CD4-positive, alpha-beta T cell treated with Interleukin-17A for 4 hours (primary cell): ENCODE data around the gene STX19.

Experiments
- DNase-seq: peaks from one replicate; pipeline ENCODE4 v3.0.0-alpha.2; 2020; ENCODE audit warnings: mixed read lengths

The STX19 gene

DNA sequence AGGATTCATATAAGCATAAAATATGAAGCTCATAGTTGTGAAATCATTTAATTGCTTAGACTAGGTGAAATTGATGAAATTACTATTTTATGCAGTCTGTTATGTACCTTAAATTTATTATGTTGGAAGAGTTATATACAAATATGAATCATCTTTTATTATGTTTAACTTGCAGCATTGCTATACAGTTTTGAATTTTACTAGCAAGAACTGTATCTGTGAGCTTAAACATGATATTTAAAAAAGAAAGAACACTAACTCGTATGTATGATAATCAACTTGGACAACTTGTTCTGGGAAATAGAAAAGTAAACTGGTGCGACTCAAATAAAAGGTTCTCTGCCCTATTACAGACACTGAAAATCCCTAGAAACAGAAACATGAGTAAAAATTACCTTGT lies 1.8 kb downstream of the STX19 start:
- no peak for DNase-seq

DNA sequence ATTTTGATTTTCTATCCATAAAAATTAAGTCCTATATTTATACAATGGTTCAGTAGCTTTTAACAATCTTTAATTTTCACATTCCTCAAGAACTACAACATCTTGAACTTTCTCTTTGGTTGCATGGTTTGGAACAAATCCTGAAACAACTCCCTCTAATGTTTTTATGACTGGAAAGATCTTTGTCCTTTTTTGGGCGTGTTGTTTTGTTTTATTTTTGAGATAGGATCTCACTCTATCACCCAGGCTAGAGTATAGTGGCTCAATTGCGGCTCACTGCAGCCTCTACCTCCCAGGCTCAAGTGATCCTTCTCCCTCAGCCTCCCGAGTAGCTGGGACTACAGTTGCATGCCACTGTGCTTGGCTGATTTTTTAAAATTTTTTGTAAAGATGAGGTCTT lies 4.0 kb downstream of the STX19 start:
- no peak for DNase-seq

DNA sequence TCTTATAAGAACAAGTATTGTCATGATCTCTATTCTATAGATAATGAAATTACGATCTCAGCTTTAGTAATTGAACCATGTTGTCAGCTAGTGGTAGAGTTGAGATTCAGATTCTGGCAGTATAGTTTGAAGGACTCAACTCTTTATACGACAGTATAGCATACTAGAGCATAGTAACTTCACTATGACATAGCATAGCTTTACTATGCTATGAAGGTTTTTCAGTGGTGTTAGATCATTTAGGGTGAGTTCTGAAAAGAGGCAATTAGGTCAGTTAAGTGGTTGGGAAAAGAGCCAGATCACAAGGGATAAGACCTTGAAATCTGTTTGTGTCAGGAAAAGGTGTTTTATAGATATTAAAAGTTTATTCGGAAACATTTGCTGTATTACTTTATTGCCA lies 8.1 kb downstream of the STX19 start:
- no peak for DNase-seq

DNA sequence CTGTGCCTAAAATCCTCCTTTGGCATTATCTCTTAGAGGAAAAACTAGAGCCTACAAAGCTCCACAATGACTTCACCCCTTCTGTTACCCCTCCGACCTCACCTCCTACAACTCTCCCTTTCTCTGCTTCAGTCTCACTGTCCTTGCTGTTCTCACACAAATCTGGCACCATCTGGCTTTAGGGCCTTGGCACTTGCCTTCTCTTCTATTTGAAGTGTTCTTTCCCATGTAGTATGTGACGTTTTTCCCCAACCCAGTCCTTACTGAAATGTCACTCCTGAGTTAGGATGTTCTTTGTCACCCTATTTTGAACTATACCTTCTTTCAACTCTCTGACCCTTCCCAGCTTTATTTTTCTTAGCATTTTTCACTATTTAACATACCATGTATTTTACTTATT lies 8.7 kb downstream of the STX19 start:
- no peak for DNase-seq

DNA sequence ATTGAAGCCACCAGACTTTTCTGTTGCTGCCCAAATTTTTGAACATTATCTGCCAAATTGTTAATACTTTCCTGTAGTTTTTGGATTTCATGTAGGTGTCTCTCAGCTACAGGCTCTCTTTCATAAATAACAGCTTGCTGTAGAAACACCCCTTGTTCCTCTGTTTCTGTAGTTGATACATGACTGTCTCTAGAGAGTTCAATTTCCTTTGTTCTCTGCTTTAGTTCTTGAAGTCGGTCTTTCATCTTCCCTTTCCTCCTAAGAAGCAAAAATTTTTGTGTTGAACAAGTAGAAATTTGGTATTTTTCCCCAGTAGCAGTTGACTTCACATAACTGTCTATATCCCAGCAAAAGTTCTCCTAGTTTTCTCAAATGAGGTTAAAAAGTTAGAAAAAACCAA lies 13.4 kb downstream of the STX19 start:
- no peak for DNase-seq

DNA sequence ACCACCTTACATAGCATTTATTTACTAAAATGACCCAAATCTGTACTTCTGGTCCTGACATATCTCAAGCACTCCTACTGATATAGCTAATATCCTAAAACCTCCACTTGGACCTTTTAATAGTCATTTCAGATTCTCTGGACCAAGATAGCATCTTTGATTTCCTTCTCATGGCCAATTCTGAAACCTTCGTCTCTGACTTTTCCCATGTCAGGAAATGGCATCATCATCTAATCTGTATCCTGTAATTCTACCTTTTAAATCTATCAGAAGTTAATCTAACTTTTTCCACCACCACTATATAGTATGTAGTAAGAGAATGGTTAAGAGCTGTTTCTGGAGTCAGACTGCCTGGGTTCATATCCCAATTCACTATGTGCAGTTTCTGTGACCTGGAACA lies 16.2 kb downstream of the STX19 start:
- DNase-seq = no peak

DNA sequence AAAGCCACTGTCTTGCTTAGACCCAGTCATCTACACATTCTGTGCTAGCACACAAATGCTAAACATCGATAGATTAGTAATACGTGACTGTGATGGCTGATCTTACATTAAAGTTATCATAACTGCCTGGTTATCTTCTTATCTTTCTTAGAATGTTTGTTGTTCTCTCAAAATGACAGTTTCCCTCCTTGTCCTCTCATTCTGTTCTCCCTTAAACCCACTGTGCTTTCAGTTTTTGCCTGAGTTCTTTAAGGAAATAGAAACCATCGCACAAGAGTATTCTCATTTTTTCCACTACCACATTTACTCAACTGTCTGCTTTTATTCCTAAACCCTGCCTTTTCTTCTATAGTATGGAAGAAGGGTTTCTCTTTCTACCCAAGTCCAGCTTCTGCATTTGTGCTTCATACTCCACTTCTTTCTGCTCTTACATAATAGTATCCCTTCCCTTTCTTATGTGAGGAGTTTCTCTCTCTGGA lies 17.1 kb downstream of the STX19 start:
- no peak for DNase-seq

DNA sequence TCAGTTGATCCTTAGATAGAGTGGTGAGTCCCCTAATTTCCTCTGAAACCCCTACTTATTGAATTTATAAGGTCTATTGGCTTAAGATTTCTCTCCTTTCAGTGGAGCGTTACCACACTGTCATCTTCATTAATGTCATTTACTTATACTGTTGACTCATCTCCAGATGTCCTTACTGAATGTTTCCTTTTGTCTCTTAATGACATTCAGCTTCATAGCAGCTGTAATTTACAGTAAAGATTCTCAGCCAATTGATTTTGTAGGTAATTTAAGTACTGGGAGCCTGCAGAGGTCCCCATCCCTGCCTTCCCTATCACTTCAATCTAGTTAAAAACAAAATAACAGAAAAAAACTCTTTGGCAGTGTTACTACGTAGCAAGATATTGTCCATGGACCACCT lies 18.8 kb downstream of the STX19 start:
- no peak for DNase-seq

DNA sequence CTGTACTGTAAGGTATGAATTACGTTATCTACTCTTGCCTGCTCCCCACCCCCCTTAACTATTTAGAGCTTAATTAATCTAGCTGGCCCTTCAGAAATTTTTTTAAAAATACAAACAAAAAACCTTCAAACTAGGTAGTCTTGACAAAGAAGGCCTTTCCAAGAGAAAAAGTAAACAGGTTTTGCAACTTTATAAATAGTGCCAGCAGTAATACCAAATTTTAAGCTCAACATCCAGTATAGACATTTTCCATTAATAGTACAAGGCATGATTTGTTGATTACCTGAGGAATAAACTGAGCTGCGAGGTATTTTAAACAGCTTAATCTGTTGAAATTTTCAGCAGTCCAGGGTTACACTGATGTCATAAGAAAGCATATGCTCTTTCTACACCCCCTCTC lies 20.1 kb downstream of the STX19 start:
- DNase-seq = no peak

DNA sequence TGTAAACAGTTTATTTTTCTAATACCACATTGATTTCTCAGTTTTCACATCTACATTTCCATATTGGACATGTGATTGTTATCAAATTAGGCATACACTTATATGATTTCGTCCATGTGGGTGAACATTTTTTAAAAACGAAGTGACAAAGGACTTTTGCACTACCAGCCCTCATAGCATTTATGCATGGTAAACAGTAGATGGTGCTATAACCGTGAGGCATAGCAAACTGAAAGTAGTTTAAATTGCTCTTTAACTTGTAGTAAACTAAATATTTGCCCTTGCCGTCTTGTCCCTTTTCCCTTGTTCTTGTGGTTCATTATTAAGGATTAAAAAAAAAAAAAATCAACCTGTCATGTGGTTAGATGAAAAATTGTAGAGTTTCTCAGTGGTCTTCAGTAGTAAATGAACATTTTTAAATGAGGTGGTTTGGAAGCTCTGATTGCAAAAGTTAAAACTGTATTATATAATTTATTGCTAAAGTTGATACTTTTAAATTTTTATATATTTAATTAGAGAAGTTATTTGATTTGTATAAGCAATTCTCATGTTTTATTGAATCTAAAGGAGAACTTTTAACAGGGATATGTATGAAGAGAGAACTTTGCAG lies 24.0 kb downstream of the STX19 start:
- no peak for DNase-seq

DNA sequence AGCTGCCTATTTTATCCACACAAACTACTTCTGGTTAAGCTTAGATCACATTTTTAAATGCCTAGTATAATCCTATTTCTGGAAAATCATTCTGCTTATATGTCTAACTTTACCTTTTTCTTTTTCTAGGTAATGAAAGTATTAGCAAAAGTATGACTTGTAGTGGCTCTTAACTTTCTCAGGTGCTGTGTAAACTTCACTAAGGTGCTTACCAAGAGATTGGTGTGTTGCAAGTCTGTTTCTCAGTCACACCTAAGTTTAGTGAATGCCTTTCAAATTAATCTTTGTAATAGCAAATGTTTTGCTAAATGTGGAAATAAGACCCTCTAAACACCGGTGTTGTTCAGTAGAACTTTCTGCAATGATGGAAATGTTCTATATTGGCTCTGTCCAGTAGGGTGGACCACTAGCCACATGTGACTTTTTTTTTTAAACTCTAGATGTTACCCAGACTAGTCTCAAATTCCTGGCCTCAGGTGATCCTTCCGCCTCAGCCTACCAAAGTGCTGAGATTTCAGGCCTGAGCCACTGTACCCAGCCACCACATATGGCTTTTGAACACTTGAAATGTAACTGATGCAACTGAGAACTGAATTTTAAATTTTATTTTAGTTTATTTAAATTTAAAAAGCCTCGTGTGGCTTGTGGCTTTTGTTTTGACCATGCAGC lies 26.4 kb downstream of the STX19 start:
- DNase-seq = no peak

DNA sequence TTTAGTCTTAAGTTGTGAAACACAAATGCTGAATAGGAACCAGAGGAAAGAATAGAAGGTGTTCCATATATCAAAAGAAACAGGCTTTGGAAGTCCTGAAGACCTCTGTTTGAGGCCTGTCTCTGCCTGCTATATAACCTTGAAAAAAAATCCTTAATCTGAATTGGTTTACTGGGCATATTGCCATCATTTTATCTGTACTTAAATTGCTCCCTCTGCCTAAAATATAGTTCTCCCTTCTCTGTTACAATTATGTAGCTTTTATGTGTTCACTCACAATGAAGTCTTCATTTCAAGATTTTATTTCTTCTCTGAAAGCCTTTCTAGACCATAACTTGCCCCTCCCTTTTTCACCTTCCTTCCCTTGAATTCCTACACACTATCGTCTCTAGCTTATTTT lies 27.2 kb downstream of the STX19 start:
- DNase-seq = no peak

DNA sequence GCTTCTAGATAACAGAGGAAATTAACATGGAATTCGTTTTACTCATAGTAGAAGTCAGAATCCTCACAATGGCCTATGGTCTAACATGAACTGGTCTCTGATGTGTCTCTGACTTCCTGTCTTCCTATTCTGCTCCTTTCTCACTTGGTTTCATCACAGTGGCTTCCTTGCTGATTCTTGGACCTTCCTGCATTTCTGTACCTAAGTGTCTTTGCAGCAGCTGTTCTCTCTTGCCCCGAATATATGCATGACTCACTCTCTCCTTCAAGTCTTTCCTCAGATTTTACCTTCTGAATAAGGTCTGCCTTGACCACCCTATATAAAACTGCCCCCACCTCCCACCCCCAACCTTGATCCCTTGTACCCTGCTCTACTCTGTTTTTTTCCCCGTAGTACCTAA lies 34.3 kb downstream of the STX19 start:
- no peak for DNase-seq

DNA sequence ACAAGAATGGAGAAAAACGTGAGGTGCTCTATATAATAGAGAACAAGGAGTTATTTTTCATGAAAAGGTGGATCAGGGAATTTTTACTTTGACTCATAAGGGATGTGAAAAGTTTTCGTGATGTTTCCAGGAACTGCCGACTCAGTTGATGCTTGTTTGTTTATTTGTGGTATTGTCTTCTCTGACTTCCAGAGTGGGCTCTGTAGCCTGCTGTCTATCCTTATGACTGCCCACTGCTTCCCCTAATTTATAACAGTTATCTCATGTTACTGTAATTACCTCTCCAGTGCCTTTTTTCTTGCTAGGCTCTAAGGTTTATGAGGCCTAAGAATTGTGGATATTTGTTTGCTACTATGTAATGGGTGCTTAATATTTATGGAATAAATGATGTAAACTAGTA lies 36.2 kb downstream of the STX19 start:
- no peak for DNase-seq

DNA sequence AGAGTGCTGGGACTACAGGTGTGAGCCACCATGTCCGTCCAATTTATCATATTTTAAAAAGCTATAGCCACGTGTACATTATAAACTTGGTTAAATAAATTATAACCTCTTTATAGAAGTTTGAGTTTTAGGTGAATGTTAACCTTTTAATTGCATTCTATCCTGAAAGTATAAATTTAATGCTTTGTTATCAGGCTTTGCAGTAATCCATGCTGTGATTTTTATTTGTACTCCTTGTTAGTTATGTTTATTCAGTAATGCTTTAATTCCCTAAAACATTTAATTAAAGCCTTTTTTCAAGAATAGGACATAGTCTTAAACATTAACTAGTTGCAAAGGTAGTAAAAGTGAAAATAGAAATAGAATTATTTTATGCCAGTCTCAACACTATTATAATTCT lies 36.8 kb downstream of the STX19 start:
- no peak for DNase-seq

DNA sequence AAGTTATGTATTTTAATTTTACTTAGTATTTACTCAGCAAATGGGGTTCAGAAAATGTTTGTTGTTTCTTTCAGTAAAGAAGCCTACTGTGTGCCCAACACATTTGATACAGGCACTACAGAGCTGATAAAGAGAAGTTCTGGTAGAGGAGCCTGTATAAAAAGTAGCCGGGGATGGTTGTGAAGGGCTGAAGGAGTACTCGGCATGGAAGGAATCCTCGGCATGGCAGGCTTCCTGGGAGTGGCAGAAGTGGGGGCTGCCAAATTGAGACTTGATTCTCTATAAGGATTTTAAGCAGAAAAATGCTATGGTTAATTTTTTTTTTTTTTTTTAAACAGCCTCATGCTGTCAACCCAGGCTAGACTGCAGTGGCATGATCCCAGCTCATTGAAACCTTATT lies 39.2 kb downstream of the STX19 start:
- no peak for DNase-seq

DNA sequence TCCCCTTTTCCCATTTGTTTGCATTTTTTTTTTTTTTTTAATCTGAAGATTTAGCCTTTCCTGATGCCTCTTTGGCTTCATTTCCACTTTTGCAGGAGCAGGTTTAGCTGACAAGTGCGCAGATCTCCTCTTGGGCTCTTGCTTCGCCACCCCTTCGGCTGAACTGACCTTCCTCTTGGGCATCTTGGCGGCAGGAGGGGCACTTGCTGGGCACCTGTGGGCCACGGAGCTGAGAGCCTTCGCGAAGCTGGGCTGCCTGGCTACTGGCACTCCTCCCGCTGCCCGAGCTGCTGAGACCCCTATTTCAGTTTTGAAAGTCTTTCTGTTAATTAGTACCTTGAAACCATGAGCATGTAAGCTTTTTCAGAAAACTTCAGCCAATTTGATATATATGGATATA lies 39.6 kb downstream of the STX19 start:
- no peak for DNase-seq

DNA sequence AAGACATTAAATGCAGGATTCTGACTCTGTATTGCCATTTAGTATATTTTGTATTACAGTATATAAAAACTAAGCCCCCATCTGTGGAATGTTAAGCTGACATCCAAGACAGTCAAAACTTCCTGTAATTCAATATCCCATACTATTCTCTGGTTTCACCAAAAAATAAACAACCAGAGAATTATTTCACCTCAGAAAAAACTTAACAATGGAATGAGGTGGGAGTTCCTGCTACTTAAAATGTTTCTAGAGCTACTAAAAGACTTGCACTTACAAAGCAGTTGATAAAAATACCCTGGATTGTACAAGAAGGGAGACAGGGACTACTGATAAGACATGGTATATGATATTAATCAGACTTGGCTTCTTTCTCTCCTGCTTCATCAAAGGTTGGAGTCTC lies 40.1 kb downstream of the STX19 start:
- DNase-seq = no peak

DNA sequence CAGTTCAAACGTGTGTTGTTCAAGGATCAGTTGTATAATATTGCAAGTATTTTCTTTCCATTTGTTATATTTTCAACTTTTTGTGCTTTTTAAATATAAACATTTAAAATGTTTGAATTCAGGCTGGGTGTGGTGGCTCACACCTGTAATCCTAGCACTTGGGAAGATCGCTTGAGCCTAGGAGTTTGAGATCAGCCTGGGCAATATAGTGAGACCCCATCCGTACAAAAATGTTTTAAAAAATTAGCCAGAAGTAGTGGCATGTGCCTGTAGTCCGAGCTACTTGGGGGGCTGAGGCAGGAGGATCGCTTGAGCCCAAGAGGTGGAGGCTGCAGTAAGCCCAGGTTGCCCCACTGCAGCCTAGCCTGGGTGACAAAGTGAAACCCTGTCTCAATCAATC lies 43.8 kb downstream of the STX19 start:
- no peak for DNase-seq

DNA sequence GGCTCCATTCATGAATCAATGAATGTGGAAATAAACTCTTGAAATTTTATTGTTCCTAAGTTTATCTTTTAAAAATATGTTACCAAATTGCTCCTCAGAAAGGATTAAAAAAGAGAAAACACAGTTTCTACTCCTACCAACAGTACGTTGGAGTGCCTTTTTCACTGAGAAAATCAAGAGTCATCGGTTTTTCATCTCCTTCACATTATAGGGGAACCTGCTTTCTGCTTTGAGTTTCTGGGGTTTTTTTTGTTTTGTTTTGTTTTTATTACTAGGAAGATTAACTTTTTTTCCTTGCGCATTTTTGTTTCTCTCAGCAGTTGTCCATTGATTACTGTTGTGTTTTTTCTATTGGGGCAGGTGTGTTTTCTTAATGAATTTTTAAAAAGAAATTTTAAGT lies 45.0 kb downstream of the STX19 start:
- DNase-seq = no peak

DNA sequence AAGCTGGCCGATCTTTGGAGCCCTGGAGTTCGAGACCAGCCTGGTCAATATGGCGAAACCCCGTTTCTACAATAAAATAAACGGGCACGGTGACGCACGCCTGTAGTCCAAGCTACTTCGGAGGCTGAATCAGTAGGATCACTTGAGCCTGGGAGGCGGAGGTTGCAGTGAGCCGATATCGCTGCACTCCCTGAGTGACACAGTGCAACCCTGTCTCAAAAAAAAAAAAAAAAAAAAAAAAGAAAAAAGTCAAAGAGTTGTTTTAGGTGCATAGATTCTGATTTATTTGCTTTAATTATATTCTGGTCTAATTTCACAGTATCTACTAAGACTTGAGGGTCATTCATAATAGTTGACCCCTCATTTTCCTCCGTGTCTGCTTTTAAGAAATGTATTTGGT lies 46.7 kb downstream of the STX19 start:
- DNase-seq = no peak

DNA sequence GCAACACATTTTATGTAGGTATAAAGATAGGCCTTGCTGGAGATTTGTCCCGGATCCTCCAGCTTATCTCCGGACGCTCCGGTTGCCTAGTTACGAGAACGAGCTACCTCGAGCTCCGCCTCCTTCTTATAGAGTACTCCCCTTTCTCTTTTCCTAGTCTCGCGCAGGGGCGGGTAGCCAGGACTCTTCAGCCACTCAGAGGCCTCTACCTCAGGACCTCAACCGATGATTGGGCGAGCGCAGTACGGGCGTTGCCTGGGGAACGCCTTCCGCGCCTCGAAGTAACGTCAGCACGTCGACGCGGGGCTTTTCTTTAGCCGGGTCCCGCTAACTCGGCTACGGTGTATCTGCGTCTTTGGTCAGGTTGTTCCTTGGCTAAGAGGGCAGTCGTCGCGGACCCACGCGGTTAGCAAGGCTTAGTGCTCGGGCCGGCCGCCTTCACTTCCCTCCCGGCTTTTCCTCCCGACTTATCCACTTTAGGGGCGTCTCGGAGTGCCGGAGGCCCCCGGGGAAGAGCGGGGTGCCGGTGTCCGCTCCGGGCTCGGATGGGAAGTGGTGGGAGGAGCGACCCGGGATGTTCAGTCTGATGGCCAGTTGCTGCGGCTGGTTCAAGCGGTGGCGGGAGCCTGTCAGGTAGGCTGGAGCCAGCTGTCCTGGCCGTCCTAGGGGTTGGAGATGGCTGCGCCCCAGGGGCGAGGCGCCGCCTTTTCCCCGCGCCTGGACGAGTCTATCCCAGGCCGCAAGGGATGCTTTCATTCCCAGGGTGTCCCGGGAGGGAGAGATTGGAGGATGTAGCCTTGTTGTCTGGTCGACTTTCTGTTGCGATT lies 48.3 kb downstream of the STX19 start, which contains the start of gene ARL13B:
Gene ARL13B, plus strand, starts transcription at position 306 of the 827 bp plus-strand sequence. Its CDS starts 269 bp downstream, at position 575.
- DNase-seq = peak; percentile 92

DNA sequence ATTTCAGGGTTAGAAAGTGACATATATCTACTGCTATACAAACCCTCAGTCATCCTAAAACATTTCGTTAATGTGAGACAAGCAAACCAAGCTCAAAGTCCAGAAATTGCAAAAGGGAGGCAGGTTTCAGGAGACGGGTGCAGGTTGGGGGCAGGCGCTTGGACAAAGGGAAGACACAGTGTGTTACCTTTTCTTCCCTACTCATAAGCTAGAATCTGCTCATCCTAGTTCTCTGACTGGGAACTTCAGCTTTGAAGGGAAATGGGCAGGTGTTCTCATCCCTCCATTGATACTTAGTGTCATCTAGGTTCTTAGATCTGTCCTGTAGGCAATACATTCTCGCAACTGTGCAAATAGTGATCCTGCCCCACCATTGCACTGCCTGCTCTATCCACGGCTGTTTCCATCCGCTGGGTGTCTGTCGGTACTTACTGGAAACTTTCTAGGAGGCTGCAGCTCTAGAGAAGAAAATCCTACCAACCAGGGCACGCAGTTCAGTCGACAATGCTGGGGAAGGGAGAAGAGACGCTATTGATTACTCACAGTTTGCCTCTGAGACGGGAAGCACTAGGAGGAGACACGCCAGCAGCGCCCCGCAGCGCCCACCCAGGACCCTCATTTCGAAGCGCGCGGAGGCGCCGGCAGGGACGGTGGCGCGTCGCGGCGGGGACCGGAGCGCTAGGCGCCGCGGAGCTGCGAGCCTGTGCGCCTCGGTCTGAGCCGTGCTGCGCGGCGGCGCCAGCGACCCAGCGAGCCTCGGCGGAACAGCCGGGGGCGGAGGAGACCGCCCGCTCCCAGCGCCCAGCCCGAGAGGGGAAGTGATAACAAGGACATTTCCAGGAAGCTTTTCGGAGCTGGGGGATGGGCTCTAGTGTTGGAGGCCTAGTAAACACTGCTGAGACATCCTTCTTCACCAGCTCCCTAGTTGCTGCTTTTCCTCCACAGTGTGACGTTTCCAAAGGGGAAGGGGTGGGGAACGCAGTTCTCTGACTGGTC lies 55.0 kb downstream of the STX19 start, which contains the start of gene PROS1:
Gene PROS1, minus strand, starts transcription at position 766 of the 996 bp plus-strand sequence. Its CDS starts 147 bp downstream, at position 619.
- DNase-seq = peak; percentile 57
